Thymus (tissue), 11 donors: Measurements from ENCODE around the gene C1RL. TPM values are rescaled to one million over a fixed set of nuclear protein-coding genes. Genes with fewer than 3 reads are reported as not detected.
"Not testable (repeated sequence)": the region's sequence is repeated elsewhere in the genome, so short reads cannot be mapped to it uniquely, and the experiment has no call there.

Source experiments
- DNase-seq, 9 donors: peaks; one replicate each; pipeline ENCODE4 v3.0.0-alpha.2; 2013; ENCODE audit warnings: low spot score in 9 of 9, low read depth in 6 of 9, missing footprints in 1 of 9
- H3K27ac ChIP-seq, 2 donors: one replicate each; pipeline ENCODE4 v1.5.1; 2013; ENCODE audit warnings: control low read depth in 1 of 2, low read depth in 1 of 2, low read length in 1 of 2, mild to moderate bottlenecking in 1 of 2, moderate library complexity in 1 of 2
- H3K27me3 ChIP-seq, 2 donors: one replicate each; pipeline ENCODE4 v1.5.1; 2013; ENCODE audit warnings: low read length in 1 of 2; ENCODE audit not compliant: control insufficient read depth in 2 of 2, insufficient read depth in 1 of 2
- H3K36me3 ChIP-seq, 2 donors: one replicate each; pipeline ENCODE4 v1.5.1; 2013; ENCODE audit warnings: low read length in 1 of 2, mild to moderate bottlenecking in 1 of 2, moderate library complexity in 1 of 2; ENCODE audit not compliant: control insufficient read depth in 2 of 2, insufficient read depth in 2 of 2
- H3K4me1 ChIP-seq, 2 donors: one replicate each; pipeline ENCODE4 v1.5.1; 2013; ENCODE audit warnings: low read length in 2 of 2; ENCODE audit not compliant: control insufficient read depth in 2 of 2, insufficient read depth in 2 of 2
- H3K4me3 ChIP-seq, 2 donors: one replicate each; pipeline ENCODE4 v1.5.1; 2013; ENCODE audit warnings: low read length in 2 of 2, control low read depth in 1 of 2, mild to moderate bottlenecking in 1 of 2
- H3K9me3 ChIP-seq, 2 donors: one replicate each; pipeline ENCODE4 v1.5.1; 2013; ENCODE audit warnings: low read length in 1 of 2, mild to moderate bottlenecking in 1 of 2; ENCODE audit not compliant: control insufficient read depth in 2 of 2, insufficient read depth in 1 of 2
- WGBS: extraction: QIAGEN DNeasy Blood & Tissue Kit; methylation state at CpG from one replicate; pipeline ENCODE4 v1.1.7; 2013; 5-methylcytosine and 5-hydroxymethylcytosine counted together
- polyA plus RNA-seq: library from polyadenylated mRNA; stranded (reverse); fragments of 200-250 nt; gene quantifications from one replicate; pipeline ENCODE4 v1.2.3, GENCODE V29; 2013
- total RNA-seq: library from RNA; stranded (reverse); fragments of 120-200 nt; gene quantifications from one replicate; pipeline ENCODE4 v1.2.4, GENCODE V29; 2013
- donor health status: healthy.

The C1RL gene
- total and polyA plus RNA-seq, 2 donors: 17.4 to 54.8 TPM

GRCh38 chr12:7059780-7060179, 49.2 kb downstream of the C1RL start:
- Histone ChIP-seq H3K4me3 (no peak overlapping the region), H3K36me3 (no peaks in the 10 kb centered on the region), H3K9me3 (no peaks in the 10 kb centered on the region), H3K4me1 (peaks cover 0 to 2% of the 10 kb centered on the region in 2 donors), H3K27ac (peak overlapping the region in 1 of 2 donors; percentile 68), H3K27me3 (no peaks in the 10 kb centered on the region)
- WGBS: 97% methylated on average over 4 of the region's 4 CpGs
- DNase-seq: no peak

GRCh38 chr12:7058850-7059395, 50.1 kb downstream of the C1RL start:
- Histone ChIP-seq H3K27me3 (no peaks in the 10 kb centered on the region), H3K27ac (no peak overlapping the region)
- 97% methylated on average over 9 of the region's 9 CpGs for WGBS

GRCh38 chr12:7058163-7058845, 50.7 kb downstream of the C1RL start:
- Histone ChIP-seq H3K27ac (no peak overlapping the region), H3K36me3 (no peaks in the 10 kb centered on the region), H3K4me3 (no peak overlapping the region), H3K9me3 (no peaks in the 10 kb centered on the region), H3K4me1 (peaks cover 0 to 2% of the 10 kb centered on the region in 2 donors), H3K27me3 (no peaks in the 10 kb centered on the region)
- WGBS: 94% methylated on average over 3 of the region's 3 CpGs
- DNase-seq: no peak

More at GRCh38 chr12:7058850-7059395, 50.1 kb downstream of the C1RL start:
- Histone ChIP-seq H3K4me3 (no peak overlapping the region), H3K4me1 (peaks cover 0 to 2% of the 10 kb centered on the region in 2 donors), H3K9me3 (no peaks in the 10 kb centered on the region), H3K36me3 (no peaks in the 10 kb centered on the region)
- DNase-seq: no peak

GRCh38 chr12:7055736-7056135, 53.3 kb downstream of the C1RL start:
- not testable (repeated sequence) for H3K4me3 ChIP-seq, H3K4me1 ChIP-seq, H3K36me3 ChIP-seq, H3K27me3 ChIP-seq, DNase-seq, H3K27ac ChIP-seq, H3K9me3 ChIP-seq
- WGBS: 99% methylated on average over 2 of the region's 2 CpGs

- no peaks in the 10 kb centered on the region for H3K27me3 ChIP-seq
- 97% methylated on average over 4 of the region's 4 CpGs for WGBS
- no peak for DNase-seq
- H3K4me1 ChIP-seq: no peaks in the 10 kb centered on the region
- no peak overlapping the region for H3K4me3 ChIP-seq
- H3K36me3 ChIP-seq: no peaks in the 10 kb centered on the region
- H3K27ac ChIP-seq: no peak overlapping the region
- H3K9me3 ChIP-seq: no peaks in the 10 kb centered on the region
These were observed 54.1 kb downstream of the C1RL start for GRCh38 chr12:7054925-7055324.

GRCh38 chr12:7049973-7050372, 59.0 kb downstream of the C1RL start:
- H3K4me1 ChIP-seq, H3K4me3 ChIP-seq, H3K36me3 ChIP-seq, H3K27me3 ChIP-seq, DNase-seq, H3K27ac ChIP-seq, H3K9me3 ChIP-seq: not testable (repeated sequence)
- WGBS: 100% methylated on average over 3 of the region's 3 CpGs

GRCh38 chr12:7049445-7049951, 59.5 kb downstream of the C1RL start:
- not testable (repeated sequence) for H3K4me3 ChIP-seq, H3K36me3 ChIP-seq, H3K4me1 ChIP-seq, DNase-seq, H3K9me3 ChIP-seq, H3K27ac ChIP-seq, H3K27me3 ChIP-seq
- 94% methylated on average over 10 of the region's 10 CpGs for WGBS

- Histone ChIP-seq H3K27me3 (no peaks in the 10 kb centered on the region), H3K4me3 (no peak overlapping the region), H3K27ac (no peak overlapping the region), H3K36me3 (no peaks in the 10 kb centered on the region), H3K9me3 (no peaks in the 10 kb centered on the region), H3K4me1 (peaks cover 0 to 8% of the 10 kb centered on the region in 2 donors)
- no peak for DNase-seq
- WGBS: 15% methylated on average over 5 of the region's 5 CpGs
These were observed 61.7 kb downstream of the C1RL start for GRCh38 chr12:7047306-7047705.

GRCh38 chr12:7046383-7047105, 62.5 kb downstream of the C1RL start:
- Histone ChIP-seq H3K9me3 (no peaks in the 10 kb centered on the region), H3K36me3 (no peaks in the 10 kb centered on the region), H3K27me3 (no peaks in the 10 kb centered on the region), H3K4me1 (peaks cover 0 to 8% of the 10 kb centered on the region in 2 donors), H3K27ac (no peak overlapping the region), H3K4me3 (no peak overlapping the region)
- DNase-seq: no peak
- WGBS: 89% methylated on average over 5 of the region's 5 CpGs
